Measurements from ENCODE around the gene PDLIM7.

DNA sequence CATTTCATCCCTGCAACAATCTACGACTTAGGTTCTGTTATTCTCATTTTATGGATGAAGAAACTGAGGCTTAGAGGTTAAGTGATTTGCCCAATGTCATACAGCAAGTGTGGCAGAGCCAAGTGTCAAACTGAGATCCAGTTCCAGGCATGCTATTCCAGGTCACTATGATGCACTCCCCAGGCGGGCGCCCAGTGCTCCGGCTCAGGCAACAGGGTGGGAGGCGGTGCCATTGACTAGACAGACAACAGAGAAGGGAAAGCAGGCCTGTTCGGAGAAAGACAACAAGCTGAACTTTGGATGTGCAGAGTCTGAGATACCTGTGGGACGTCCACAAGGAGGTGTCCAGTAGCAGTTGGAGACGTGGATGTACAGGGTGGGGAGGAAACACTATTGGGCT is 30.2 kb upstream of the PDLIM7 start:
- TF ChIP-seq, protein P1, sequence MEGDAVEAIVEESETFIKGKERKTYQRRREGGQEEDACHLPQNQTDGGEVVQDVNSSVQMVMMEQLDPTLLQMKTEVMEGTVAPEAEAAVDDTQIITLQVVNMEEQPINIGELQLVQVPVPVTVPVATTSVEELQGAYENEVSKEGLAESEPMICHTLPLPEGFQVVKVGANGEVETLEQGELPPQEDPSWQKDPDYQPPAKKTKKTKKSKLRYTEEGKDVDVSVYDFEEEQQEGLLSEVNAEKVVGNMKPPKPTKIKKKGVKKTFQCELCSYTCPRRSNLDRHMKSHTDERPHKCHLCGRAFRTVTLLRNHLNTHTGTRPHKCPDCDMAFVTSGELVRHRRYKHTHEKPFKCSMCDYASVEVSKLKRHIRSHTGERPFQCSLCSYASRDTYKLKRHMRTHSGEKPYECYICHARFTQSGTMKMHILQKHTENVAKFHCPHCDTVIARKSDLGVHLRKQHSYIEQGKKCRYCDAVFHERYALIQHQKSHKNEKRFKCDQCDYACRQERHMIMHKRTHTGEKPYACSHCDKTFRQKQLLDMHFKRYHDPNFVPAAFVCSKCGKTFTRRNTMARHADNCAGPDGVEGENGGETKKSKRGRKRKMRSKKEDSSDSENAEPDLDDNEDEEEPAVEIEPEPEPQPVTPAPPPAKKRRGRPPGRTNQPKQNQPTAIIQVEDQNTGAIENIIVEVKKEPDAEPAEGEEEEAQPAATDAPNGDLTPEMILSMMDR (IDR thresholded peaks at IDR 0.05; ENCODE audit: poor library complexity, severe bottlenecking), result no peak
- no peak for TF ChIP-seq POLR2AphosphoS5 (IDR thresholded peaks at IDR 0.05)
- no peak for TF ChIP-seq TAF1 (IDR thresholded peaks at IDR 0.05; ENCODE audit: low read depth)
- TF ChIP-seq EZH2 (IDR thresholded peaks at IDR 0.05; ENCODE audit: borderline replicate concordance, insufficient read depth, low read length, poor library complexity, severe bottlenecking), result no peak
- TF ChIP-seq SMC3 (conservative IDR thresholded peaks at IDR 0.05; ENCODE audit: poor library complexity), result no peak
- TF ChIP-seq EP300 (conservative IDR thresholded peaks at IDR 0.05; ENCODE audit: poor library complexity, severe bottlenecking), result no peak
- TF ChIP-seq MXI1 (conservative IDR thresholded peaks at IDR 0.05; ENCODE audit: poor library complexity, severe bottlenecking), result no peak
- TF ChIP-seq, protein P2, sequence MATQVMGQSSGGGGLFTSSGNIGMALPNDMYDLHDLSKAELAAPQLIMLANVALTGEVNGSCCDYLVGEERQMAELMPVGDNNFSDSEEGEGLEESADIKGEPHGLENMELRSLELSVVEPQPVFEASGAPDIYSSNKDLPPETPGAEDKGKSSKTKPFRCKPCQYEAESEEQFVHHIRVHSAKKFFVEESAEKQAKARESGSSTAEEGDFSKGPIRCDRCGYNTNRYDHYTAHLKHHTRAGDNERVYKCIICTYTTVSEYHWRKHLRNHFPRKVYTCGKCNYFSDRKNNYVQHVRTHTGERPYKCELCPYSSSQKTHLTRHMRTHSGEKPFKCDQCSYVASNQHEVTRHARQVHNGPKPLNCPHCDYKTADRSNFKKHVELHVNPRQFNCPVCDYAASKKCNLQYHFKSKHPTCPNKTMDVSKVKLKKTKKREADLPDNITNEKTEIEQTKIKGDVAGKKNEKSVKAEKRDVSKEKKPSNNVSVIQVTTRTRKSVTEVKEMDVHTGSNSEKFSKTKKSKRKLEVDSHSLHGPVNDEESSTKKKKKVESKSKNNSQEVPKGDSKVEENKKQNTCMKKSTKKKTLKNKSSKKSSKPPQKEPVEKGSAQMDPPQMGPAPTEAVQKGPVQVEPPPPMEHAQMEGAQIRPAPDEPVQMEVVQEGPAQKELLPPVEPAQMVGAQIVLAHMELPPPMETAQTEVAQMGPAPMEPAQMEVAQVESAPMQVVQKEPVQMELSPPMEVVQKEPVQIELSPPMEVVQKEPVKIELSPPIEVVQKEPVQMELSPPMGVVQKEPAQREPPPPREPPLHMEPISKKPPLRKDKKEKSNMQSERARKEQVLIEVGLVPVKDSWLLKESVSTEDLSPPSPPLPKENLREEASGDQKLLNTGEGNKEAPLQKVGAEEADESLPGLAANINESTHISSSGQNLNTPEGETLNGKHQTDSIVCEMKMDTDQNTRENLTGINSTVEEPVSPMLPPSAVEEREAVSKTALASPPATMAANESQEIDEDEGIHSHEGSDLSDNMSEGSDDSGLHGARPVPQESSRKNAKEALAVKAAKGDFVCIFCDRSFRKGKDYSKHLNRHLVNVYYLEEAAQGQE (IDR thresholded peaks at IDR 0.05; ENCODE audit: borderline replicate concordance), result no peak
- no peak for TF ChIP-seq RAD21 (conservative IDR thresholded peaks at IDR 0.05)

All from neural cell (in vitro differentiated cells).